GM18909 (cell line): Measurements from ENCODE around the gene AQP1.

ENCODE experiments used
- ATAC-seq: cut with Tn5 transposase; IDR thresholded peaks from one replicate; pipeline ENCODE4 v1.9.1; 2021; ENCODE audit warnings: mild to moderate bottlenecking; ENCODE audit not compliant: unreplicated experiment, poor library complexity

AQP1 gene

DNA sequence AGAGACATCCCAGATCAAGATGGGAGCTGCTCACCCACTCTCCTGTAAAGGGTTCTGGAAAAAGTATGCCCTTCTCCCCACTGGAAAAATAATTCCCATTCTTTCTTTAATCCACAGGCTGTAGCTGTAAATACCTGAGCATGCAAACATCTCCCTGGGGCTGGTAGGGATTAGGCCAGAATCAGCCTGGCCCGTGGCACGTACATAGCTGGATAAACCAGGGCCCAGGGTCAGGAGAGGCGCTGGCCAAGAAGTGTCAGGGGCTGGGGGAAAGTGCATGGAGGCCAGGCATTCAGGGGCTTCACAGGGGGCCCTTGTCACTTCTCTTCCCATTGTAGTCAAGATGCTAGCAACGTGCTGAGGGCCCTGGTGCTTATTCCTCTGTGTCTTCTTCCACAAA lies 30.7 kb upstream of the AQP1 start:
- ATAC-seq: no peak

GRCh38 chr7:30881448-30881847 lies 30.2 kb upstream of the AQP1 start:
- no peak for ATAC-seq

DNA sequence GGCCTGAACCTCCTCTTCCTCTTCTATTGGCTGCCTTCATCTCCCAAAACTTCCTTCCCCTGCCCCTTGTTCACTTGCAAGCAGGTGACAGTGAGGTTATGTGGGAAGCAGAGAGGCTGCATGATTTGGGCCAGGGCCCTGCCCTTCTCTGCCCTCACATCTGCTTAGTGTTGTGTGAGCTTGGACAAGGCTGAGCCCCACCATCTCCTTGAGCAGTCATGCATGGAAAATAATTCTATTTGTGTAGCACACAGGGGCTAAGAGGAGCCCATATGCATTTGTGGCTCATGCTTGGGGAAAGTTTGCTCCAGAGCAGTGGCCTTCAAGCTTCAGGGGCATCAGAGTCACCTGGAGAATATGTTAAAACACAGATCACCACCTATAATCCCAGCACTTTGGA lies 26.8 kb upstream of the AQP1 start:
- no peak for ATAC-seq

DNA sequence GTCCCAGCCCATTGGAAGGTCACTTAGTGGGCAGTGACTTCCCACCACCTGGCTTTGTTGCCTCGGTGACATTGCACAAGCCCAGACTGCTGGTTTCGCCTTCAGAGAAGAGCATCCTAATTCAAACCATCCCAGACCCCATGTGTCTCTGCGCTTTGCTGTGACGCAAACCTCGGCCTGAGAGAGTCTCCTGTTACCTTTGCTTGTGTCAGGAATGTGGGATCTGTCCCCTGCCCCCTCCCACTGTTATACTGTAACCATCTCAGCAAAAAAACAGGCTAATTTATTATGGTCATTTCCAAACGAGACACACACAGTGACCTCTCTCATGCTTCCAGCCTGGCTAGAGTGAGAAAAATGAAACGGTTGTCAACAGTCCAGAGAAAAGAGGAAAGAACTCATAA lies 25.0 kb upstream of the AQP1 start:
- ATAC-seq: no peak

- no peak for ATAC-seq
Measured at GRCh38 chr7:30887464-30887872, 24.2 kb upstream of the AQP1 start.

DNA sequence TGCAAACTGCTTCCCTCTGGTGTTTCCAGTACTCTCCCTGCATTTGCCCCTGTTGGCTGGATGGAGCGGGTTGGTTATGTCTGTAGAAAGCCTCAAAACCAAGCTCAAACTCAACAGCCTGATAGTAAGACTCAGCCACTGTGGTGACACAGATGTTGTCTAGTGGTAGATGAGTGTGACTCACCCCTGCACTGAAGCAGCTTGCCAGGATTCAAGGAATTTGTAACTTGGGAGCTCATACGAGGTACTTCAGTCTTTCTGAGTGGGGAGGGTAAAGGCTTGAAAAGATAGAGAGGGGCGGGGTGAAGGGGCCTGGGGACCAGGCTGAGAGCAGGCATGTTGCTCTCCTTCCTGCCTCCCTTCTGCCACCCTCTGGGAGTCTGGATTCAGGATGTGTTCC lies 22.9 kb upstream of the AQP1 start:
- ATAC-seq: no peak

- ATAC-seq: no peak
Measured at GRCh38 chr7:30890226-30890625, 21.4 kb upstream of the AQP1 start.

DNA sequence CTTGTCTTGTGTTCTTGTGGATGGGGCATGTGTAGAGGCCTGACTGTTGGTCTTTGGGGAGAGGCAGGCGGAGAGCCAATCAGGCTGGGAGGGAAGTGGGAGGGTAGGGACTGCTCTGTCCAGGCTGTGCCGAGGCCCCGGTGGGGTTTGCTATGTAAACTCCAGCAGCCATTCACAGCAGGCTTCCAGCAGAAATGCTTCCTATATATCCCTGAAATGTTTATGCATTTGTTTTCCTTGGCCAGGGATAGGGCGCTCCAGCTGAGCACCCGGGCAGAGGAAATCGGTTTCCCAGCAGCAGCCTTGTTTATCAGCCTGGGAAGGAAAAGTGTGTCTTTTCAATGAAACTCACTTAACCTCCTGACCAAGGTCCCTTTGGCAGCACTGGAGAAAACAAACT lies 18.3 kb upstream of the AQP1 start:
- no peak for ATAC-seq

GRCh38 chr7:30894009-30894408 lies 17.6 kb upstream of the AQP1 start:
- no peak for ATAC-seq

- no peak for ATAC-seq
Measured at GRCh38 chr7:30894866-30895605, 16.6 kb upstream of the AQP1 start.

GRCh38 chr7:30896036-30896435 lies 15.6 kb upstream of the AQP1 start:
- ATAC-seq: no peak

DNA sequence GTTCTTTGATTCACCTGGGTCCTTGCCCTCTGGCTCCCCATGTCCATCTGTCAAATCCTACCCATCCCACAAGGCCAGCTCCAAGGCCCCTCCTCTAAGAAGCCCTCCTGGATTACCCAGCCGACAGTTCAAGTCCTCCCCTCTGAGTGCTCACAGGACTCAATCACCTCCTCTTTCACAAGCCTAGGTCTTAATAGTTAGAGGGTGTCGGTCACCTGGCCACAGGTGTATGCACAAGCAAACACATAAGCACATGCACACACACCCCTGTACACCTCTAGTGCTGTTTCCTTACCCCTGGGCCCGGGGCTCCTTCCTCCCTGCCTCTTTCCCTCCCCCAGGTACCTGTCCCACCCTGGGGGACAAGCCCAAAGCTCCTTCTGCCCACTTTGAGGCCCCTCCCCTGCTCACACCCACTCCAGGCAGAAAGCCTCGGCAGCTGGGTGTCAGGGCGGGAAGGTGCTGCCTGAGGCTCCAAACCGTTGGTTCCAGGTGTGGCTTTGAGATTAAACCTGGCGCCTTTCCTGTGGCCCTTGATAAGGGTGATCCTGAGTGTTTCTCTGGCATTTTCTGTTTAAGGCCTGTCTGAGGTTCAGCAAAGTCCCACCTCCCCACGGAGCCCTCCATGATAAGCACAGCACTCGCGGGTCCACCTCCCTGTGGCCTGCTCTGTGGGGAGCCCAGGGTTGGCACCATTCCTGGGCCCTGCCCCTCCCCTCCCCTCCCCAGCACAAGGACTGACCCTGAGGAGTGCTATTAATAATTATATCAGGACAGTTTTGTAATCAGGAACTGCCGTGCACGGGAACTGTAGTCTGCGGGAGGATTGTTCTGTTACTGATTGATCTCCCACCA lies 14.6 kb upstream of the AQP1 start:
- ATAC-seq: no peak

- no peak for ATAC-seq
Measured at GRCh38 chr7:30897770-30898169, 13.9 kb upstream of the AQP1 start.

DNA sequence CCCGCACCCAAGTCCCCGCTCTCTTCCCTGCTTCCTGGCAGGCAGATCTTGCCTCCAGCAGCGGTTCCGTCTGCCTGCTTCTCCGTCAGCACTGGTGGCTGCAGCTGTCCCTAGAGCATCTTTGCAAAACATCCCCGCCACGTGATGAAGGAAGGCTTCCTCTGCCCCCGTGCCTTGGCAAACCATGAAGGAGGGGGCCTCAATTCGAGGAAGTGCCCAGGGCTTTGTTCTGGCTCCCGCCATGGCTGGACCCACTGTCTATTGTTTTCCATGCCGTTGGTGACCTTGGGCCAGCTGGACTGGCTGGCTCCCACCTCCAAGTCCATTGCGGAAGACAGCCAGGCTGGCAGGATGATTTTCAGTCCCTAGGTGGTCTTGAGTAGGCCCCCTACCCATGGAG lies 13.2 kb upstream of the AQP1 start:
- no peak for ATAC-seq

- no peak for ATAC-seq
Measured at GRCh38 chr7:30899066-30899465, 12.6 kb upstream of the AQP1 start.

DNA sequence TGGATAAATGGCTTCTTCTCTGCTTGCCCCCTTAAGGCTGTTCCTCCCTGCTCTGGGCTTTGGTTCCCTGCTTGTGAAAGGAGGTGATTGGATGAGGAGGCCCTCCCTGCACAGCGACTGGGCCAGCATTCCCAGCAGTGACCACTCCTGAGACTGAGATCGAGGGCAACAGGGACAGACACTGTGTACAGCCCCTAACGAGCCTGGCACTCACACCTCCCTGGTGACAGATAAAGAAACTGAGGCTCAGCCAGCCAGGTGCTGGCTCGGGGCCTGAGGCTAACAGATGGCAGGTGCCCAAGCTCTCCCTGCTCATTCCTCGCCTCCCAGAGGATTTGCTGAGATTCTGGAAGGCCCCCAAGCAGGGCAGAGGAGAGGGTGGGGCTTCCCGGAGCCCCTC lies 12.0 kb upstream of the AQP1 start:
- ATAC-seq: no peak

DNA sequence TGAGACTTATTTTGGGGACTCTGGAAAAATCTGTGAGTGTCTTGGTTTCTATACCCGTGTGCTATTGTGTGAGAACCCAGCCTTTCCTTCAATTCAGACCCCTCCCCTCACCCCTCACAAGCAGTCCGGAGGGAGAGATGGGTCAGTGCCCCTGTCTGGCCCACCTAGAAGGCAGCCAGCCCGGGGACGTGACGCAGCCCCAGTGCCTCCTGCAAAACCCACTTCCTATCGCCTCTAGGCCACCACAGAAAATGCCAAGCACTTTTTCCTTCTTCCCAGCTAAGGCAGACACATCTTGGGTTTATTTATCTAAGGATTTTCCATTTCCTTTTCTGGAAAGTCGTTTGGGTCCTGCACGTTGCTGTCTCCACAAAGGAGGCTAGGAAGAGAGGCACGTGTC lies 11.6 kb upstream of the AQP1 start:
- no peak for ATAC-seq

GRCh38 chr7:30900803-30901362 lies 10.8 kb upstream of the AQP1 start:
- no peak for ATAC-seq

GRCh38 chr7:30901856-30902255 lies 9.8 kb upstream of the AQP1 start:
- no peak for ATAC-seq

GRCh38 chr7:30902466-30902865 lies 9.2 kb upstream of the AQP1 start:
- ATAC-seq: no peak

- no peak for ATAC-seq
Measured at GRCh38 chr7:30903146-30903545, 8.5 kb upstream of the AQP1 start.
